ENCODE measurements around the gene MCC.

Gene MCC

DNA sequence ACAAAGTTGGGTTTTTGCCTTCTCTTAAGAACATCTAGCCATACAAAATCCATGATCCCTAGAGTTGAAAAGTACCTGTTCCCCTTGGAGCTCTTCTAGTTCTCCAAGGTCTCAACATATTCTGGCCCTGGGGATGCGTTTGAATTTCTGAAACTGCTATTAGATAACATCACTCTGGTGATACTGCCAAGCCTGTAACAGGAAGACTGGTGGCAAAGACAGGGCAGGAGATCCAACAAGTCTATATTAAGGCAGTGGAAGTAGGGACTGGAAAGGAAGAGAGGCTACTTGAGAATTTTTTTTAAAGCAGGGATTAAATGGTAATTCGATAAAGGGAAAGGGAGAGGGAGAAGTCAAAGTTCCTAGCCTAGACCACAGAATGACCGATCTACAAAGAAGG lies 264.9 kb downstream of the MCC start:
- no peak for DNase-seq (ENCODE audit: low read depth)

GRCh38 chr5:113221294-113222176 lies 266.7 kb downstream of the MCC start:
- no peak for DNase-seq (ENCODE audit: low read depth)

GRCh38 chr5:113219695-113220094 lies 268.6 kb downstream of the MCC start:
- DNase-seq (ENCODE audit: low read depth), result no peak

- no peak for DNase-seq (ENCODE audit: low read depth)
These were observed 269.2 kb downstream of the MCC start for GRCh38 chr5:113218906-113219517.

DNA sequence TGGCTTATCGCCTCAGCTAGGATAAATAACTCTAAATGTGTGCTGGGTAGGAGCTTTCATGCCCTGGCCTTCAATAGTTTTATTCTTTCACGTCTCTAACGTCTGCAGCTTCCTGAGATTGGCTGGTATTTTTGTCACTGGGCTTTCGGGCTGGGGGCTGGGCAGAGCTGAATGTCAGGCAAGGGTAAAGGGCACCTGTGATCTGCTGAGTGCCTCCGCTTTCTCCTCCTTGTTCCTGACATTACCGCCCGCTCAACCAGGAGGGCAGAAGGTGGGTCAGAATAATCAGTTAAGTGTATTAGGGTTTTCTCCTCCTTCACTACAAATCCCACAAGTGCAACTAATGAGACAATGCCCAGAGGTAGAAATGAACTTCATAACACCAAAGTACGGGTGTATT lies 270.1 kb downstream of the MCC start:
- DNase-seq (ENCODE audit: low read depth), result no peak

GRCh38 chr5:113217619-113218184 lies 270.6 kb downstream of the MCC start:
- DNase-seq (ENCODE audit: low read depth), result no peak

DNA sequence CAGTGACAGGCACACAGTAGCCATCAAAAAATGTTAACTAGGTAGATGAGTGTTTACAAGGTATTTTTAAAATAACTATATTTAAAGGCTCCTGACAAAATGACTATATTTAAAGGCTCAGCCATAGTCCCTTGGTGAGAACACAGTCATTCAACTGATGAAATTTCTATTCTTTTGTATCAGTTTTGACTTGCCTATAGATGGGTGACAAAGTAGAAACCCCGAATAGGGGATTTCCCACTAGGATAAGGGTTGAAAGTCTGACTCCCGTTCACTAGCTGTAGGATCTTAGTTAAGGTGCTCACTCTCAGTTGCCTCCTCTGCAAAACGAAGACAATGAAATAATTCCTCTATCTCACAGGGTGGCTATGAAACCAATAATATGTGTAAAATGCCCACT lies 271.7 kb downstream of the MCC start:
- no peak for DNase-seq (ENCODE audit: low read depth)

- DNase-seq (ENCODE audit: low read depth), result no peak
These were observed 272.7 kb downstream of the MCC start for GRCh38 chr5:113215401-113216060.

DNA sequence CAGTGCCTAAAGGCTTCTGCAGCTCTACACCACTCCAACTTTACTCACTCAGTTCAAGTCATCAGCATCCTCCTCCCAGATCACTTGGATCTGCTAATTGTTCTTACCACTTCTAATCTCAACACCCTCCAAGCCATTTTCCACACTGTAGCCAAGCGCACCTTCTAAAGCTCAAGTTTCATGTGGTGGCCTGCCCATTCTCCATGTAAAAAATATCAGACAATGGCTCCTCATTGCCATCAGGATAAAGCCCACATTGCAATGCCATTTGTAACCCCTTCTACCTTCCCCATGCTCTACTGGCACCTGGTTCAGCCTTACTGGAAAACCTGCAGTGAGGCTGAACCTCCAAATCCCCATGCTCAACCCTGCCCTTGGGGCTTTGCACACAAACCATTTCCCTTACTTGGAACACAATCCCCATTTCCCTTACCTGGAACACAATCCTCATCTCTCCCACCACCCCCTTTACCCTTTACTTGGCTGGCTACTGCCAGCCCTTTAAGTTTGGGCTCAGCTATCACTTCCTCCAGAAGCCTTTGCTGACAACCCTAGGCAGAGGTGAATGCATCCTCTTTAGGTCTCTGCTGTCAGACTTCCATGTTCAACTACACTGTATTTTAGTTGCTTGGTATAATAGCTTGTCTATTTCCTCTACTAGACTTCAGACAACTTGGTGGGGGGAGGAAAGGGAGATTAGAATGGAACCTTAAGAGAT lies 273.5 kb downstream of the MCC start:
- DNase-seq (ENCODE audit: low read depth), result no peak

- no peak for DNase-seq (ENCODE audit: low read depth)
These were observed 274.5 kb downstream of the MCC start for GRCh38 chr5:113213551-113214425.

DNA sequence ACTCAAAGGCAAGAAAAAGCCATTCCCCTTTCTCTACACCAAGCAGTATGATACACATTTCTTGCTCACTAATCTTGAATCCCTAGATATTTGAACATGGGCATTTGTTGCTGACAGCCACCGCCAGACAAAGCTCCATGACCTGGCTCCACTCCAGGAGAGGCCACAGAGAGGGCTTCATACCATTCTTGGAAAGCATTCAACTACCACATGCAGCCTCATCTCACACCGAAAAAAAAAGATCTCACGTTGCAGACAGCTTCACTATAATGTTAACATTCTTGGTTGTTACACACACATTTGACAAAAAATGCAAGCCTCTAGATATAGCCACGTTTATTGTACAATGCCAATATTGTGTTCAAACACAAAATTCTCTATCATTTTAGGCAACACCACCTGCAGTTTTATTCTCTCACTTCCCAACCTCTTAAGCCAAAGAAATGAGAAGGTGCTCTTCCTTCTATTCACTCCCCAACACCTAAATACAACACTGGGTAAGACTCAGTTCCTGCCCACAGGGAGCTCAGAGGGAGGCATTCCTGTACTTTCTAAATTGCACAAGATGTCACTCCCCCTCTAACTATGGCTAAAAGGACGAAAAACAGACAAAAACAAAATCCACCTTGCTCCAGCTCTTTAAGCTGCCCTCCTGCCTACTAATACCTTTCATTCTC lies 275.9 kb downstream of the MCC start:
- DNase-seq (ENCODE audit: low read depth), result no peak

- no peak for DNase-seq (ENCODE audit: low read depth)
These were observed 278.8 kb downstream of the MCC start for GRCh38 chr5:113209498-113209897.

GRCh38 chr5:113205807-113206206 lies 282.4 kb downstream of the MCC start:
- no peak for DNase-seq (ENCODE audit: low read depth)

DNA sequence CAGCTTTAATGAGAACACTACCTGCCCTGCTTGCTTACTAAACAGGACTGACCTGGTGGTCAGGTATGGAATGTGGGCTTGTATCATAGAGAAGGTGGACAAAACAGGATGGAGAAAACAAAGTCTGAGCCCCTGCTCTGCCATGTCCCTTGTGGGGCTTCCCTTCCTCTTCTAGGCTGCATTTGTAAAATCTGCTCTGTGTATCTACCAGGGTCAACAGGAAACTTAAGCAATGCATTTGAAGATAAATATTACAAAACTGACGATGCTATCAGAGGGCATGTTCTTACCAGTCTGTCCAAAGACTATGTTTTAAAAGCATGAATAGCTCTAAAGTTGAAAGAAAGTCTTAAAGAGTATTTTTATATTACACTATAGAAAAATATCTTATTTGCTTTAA lies 282.9 kb downstream of the MCC start:
- no peak for DNase-seq (ENCODE audit: low read depth)

GRCh38 chr5:113204525-113205161 lies 283.6 kb downstream of the MCC start:
- DNase-seq (ENCODE audit: low read depth), result no peak

DNA sequence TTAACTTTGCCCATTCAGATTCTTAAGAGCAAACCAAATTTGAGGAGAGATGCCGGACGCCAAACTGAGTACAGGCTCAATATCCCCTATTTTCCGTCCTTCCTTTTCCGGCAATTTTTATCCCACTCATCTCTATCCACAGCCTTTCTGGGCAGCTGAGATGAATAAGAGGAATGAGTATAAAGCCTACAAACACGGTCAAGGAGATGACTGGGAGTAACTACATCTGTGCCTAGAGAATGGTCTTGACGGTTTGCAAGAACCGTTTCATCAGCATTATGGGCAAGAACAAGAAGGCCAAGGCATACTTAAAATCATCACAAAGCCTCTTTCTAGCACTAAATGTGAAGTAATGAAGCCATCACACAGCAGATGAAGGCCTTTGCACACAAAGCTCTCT lies 284.3 kb downstream of the MCC start:
- DNase-seq (ENCODE audit: low read depth), result no peak

DNA sequence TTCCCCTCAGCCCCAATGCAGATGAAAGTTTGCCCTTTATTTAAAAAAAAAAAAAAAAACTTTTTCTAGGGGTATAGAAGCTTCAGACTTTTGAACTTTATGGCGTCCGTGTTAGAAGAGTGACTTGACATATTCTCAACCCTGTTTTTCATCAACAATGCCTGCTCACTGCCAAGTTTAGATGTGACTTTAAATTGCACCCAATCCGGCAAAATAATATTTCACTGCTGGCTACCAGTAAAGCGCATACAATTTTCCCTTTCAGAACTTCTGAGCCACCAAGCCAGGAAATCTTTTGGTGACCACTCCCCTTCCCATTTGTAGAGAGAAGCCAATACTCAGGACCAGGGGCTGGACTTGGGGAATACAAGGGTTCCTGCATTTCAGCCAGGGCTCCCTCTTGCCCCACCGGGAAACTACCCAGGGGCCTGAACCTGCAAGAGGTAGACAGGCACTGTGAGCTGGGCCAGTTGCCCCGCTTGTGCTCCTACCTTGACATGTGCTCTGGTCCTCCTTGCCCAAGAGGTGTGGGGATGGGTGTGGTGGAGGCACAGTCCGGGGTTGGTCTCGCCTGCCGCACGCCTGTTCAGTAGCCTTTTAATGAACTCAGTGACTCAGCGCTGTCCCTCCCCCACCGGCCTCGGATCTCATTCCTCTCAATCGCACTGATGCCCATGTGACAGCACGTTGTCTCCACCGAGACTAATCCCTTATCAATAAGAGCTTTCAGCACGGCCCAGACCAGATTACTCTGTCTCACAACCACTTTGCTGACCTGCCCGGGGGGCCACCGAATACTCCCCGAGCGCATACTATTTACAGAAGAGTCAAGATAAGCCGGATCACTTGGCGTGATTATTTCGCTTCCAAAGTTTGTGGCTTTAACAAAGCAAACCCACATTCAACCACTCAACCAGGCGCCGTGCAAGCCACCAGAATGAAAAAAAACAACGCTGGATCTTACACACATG lies 285.2 kb downstream of the MCC start:
- no peak for DNase-seq (ENCODE audit: low read depth)

DNA sequence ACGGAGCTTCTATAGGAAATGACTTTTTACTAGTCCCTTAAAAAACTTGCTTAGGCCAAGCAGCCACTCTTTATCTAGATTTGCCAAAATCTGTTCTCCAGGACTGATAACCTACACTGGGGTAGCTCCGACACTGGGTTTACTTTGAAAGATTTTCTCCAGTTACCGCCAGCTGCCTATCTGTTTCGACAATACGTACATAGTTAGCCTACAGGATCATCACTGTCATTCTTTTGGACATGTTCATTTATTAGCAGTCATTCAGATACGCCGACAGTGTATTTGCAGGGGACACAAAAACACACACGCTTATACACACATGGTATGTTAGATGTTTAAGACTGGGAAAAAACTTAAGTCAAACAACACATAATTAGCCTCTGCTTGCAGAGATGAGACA lies 286.0 kb downstream of the MCC start:
- DNase-seq (ENCODE audit: low read depth), result no peak

- DNase-seq (ENCODE audit: low read depth), result no peak
These were observed 286.5 kb downstream of the MCC start for GRCh38 chr5:113201715-113202114.
